ENCODE data around the gene C9.

Gene C9

DNA sequence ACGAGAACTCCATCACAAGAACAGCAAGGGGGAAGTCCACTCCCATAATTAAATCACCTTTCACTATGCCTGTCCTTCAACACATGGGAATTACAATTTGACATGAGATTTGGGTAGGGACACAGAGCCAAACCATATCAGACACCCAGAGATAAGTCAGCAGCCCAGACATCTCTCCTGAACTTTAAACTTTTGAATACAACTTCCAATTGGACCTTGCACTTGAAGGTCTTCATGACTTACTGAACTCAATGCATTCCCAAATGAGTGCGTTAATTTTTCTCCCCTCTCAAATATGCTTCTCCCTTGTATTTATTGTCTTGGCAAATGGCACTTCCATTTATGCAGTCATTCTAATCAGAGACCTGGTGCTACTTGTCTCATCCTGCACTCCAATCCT is 12.1 kb downstream of the C9 start:
- Histone ChIP-seq H3K27ac (ENCODE audit: extremely low read depth, low read depth, low read length) (no peak overlapping the region), H3K4me1 (ENCODE audit: control insufficient read depth, insufficient read depth, low read length) (no peaks in the 10 kb centered on the region), H3K36me3 (ENCODE audit: control insufficient read depth in 2 of 2, insufficient read depth in 1 of 2, low read length in 2 of 2) (no peaks in the 10 kb centered on the region), H3K4me3 (ENCODE audit: low read depth, low read length) (no peak overlapping the region), H3K9me3 (ENCODE audit: control insufficient read depth, insufficient read depth, low read depth, low read length) (no peaks in the 10 kb centered on the region; the same call in 1 of the 2 replicates)
- ChIA-PET POLR2A (no interaction called here), CTCF (no interaction called here)
- no peak for TF ChIP-seq ZNF19 (tag by site-specific recombination; IDR thresholded peaks at IDR 0.05; ENCODE audit: low read depth)
- no peak for TF ChIP-seq ZNF660 (tag by site-specific recombination; IDR thresholded peaks at IDR 0.05)
- TF ChIP-seq ZNF521 (tag by site-specific recombination; IDR thresholded peaks at IDR 0.05) = no peak
- no peak for TF ChIP-seq MYNN (tag by site-specific recombination; IDR thresholded peaks at IDR 0.05; ENCODE audit: borderline replicate concordance)
- TF ChIP-seq ZNF629 (tag by site-specific recombination; IDR thresholded peaks at IDR 0.05) = no peak
- no peak for TF ChIP-seq ZNF585B (tag by site-specific recombination; IDR thresholded peaks at IDR 0.05)
- TF ChIP-seq TCF7L2 (IDR thresholded peaks at IDR 0.05; ENCODE audit: borderline replicate concordance, low read depth, low read length) = no peak

DNA sequence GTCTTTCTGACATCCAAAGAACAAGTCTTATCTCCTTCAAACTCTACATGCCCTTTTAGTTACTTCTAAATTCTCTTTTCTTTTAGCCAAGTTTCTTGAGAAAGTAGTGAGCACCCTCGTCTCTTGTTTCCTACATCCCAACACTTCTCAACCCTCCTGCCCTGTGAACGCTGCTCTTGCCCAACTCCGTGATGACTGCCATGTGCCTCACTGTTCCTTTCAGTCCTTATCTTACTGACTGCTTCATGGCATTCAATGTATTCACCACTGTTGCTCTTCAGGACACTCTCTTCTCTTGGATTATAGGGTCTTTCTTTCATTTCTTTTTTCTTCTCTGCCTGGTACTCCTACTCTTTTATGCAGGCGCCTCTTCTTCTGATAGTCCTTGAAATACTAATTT is 14.8 kb downstream of the C9 start:
- Histone ChIP-seq H3K4me1 (ENCODE audit: control insufficient read depth, insufficient read depth, low read length) (no peaks in the 10 kb centered on the region), H3K9me3 (ENCODE audit: control insufficient read depth, insufficient read depth, low read depth, low read length) (no peaks in the 10 kb centered on the region; the same call in 1 of the 2 replicates), H3K4me3 (ENCODE audit: low read depth, low read length) (no peak overlapping the region), H3K36me3 (ENCODE audit: control insufficient read depth in 2 of 2, insufficient read depth in 1 of 2, low read length in 2 of 2) (no peaks in the 10 kb centered on the region), H3K27ac (ENCODE audit: extremely low read depth, low read depth, low read length) (no peak overlapping the region)
- ChIA-PET CTCF (no interaction called here), POLR2A (no interaction called here)
- no peak for TF ChIP-seq ZNF660 (tag by site-specific recombination; IDR thresholded peaks at IDR 0.05)
- TF ChIP-seq ZNF404 (tag by site-specific recombination; IDR thresholded peaks at IDR 0.05) = no peak
- no peak for TF ChIP-seq ZNF157 (tag by site-specific recombination; IDR thresholded peaks at IDR 0.05)
- no peak for TF ChIP-seq PRDM1 (tag by site-specific recombination; IDR thresholded peaks at IDR 0.05)
- TF ChIP-seq ZNF433 (tag by site-specific recombination; IDR thresholded peaks at IDR 0.05; ENCODE audit: low read depth) = no peak
- no peak for TF ChIP-seq ZNF610 (tag by site-specific recombination; IDR thresholded peaks at IDR 0.05; ENCODE audit: borderline replicate concordance)
- no peak for TF ChIP-seq YY2 (tag by site-specific recombination; IDR thresholded peaks at IDR 0.05)
- TF ChIP-seq ZNF423 (tag by site-specific recombination; IDR thresholded peaks at IDR 0.05) = no peak
- TF ChIP-seq ZNF558 (tag by site-specific recombination; IDR thresholded peaks at IDR 0.05) = no peak
- TF ChIP-seq, protein P1, sequence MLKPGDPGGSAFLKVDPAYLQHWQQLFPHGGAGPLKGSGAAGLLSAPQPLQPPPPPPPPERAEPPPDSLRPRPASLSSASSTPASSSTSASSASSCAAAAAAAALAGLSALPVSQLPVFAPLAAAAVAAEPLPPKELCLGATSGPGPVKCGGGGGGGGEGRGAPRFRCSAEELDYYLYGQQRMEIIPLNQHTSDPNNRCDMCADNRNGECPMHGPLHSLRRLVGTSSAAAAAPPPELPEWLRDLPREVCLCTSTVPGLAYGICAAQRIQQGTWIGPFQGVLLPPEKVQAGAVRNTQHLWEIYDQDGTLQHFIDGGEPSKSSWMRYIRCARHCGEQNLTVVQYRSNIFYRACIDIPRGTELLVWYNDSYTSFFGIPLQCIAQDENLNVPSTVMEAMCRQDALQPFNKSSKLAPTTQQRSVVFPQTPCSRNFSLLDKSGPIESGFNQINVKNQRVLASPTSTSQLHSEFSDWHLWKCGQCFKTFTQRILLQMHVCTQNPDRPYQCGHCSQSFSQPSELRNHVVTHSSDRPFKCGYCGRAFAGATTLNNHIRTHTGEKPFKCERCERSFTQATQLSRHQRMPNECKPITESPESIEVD (tag by site-specific recombination; IDR thresholded peaks at IDR 0.05) = no peak
- no peak for TF ChIP-seq ZNF548 (tag by site-specific recombination; IDR thresholded peaks at IDR 0.05)
- TF ChIP-seq ZFP69B (tag by site-specific recombination; IDR thresholded peaks at IDR 0.05) = no peak

DNA sequence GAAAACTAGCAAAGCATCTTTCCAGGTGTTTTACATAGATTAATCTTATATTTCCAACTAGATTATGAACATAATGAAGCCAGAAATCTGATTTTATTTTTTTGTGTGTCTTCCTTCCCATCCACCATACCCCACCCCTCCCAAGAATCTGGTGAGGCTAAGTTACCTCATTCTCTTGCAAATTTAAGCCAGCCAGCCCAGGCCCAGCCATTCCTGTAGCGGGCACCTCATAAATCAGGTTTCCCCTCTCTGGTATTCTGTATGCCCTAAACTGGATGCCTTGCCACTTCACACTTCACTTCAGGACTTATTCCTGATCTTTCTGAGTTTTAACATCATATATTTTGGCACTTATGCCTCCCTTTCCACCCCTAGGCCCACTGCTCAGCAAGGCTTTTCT is 21.8 kb downstream of the C9 start:
- Histone ChIP-seq H3K27ac (ENCODE audit: extremely low read depth, low read depth, low read length) (no peak overlapping the region), H3K4me3 (ENCODE audit: low read depth, low read length) (no peak overlapping the region), H3K4me1 (ENCODE audit: control insufficient read depth, insufficient read depth, low read length) (no peaks in the 10 kb centered on the region), H3K9me3 (ENCODE audit: control insufficient read depth, insufficient read depth, low read depth, low read length) (no peaks in the 10 kb centered on the region), H3K36me3 (ENCODE audit: control insufficient read depth in 2 of 2, insufficient read depth in 1 of 2, low read length in 2 of 2) (no peaks in the 10 kb centered on the region)
- ChIA-PET CTCF (no interaction called here), POLR2A (no interaction called here)
- TF ChIP-seq ZNF366 (tag by site-specific recombination; conservative IDR thresholded peaks at IDR 0.05) (no peak), ZNF292 (tag by site-specific recombination; IDR thresholded peaks at IDR 0.05; ENCODE audit: borderline replicate concordance, low read depth) (no peak)

DNA sequence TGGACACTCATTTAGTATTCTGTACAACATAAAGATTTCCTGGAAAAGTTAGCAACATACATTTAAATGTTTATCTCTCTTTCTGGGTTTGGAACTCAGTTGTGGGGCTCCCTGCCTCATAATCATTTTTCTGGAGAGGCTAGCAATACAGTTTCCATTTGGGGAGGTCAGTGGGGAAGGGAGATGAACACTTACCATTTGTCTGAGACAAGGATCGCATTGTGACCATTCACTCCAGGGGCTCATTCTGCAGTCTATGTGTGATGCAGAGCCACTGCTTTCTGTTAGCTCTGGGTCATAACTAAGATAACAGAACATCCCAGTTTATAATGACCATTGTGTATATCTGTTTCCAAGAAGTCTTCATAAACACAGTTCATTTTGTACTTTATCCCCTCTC is 22.4 kb downstream of the C9 start:
- H3K4me1 ChIP-seq (ENCODE audit: control insufficient read depth, insufficient read depth, low read length) = no peaks in the 10 kb centered on the region
- POLR2A ChIA-PET = no interaction called here
- H3K9me3 ChIP-seq (ENCODE audit: control insufficient read depth, insufficient read depth, low read depth, low read length) = no peaks in the 10 kb centered on the region
- H3K4me3 ChIP-seq (ENCODE audit: low read depth, low read length) = no peak overlapping the region
- H3K27ac ChIP-seq (ENCODE audit: extremely low read depth, low read depth, low read length) = no peak overlapping the region
- no peaks in the 10 kb centered on the region for H3K36me3 ChIP-seq (ENCODE audit: control insufficient read depth in 2 of 2, insufficient read depth in 1 of 2, low read length in 2 of 2)
- CTCF ChIA-PET = no interaction called here
- no peak for TF ChIP-seq ZBTB48 (tag by site-specific recombination; IDR thresholded peaks at IDR 0.05)
- no peak for TF ChIP-seq ZNF274 (IDR thresholded peaks at IDR 0.05; ENCODE audit: low read length)
- no peak for TF ChIP-seq ZNF274 (tag by site-specific recombination; IDR thresholded peaks at IDR 0.05; ENCODE audit: borderline replicate concordance)
- no peak for TF ChIP-seq ZNF146 (tag by site-specific recombination; IDR thresholded peaks at IDR 0.05)
- TF ChIP-seq ZNF561 (tag by site-specific recombination; IDR thresholded peaks at IDR 0.05; ENCODE audit: borderline replicate concordance) = no peak
- no peak for TF ChIP-seq KLF1 (tag by site-specific recombination; IDR thresholded peaks at IDR 0.05)
- TF ChIP-seq ZNF707 (tag by site-specific recombination; IDR thresholded peaks at IDR 0.05) = no peak
- TF ChIP-seq, protein P2, sequence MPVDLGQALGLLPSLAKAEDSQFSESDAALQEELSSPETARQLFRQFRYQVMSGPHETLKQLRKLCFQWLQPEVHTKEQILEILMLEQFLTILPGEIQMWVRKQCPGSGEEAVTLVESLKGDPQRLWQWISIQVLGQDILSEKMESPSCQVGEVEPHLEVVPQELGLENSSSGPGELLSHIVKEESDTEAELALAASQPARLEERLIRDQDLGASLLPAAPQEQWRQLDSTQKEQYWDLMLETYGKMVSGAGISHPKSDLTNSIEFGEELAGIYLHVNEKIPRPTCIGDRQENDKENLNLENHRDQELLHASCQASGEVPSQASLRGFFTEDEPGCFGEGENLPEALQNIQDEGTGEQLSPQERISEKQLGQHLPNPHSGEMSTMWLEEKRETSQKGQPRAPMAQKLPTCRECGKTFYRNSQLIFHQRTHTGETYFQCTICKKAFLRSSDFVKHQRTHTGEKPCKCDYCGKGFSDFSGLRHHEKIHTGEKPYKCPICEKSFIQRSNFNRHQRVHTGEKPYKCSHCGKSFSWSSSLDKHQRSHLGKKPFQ (tag by site-specific recombination; IDR thresholded peaks at IDR 0.05) = no peak
- no peak for TF ChIP-seq ZSCAN23 (tag by site-specific recombination; IDR thresholded peaks at IDR 0.05)

All from HEK293 (cell line).